H1 (cell line): ENCODE data around the gene CAPZB. TPM values are rescaled to one million over a fixed set of nuclear protein-coding genes. Genes with fewer than 3 reads are reported as not detected.

Source experiments
- CBX5 ChIP-seq: fragments of 300-800, 300-1000 bp; sonication (generic); IDR thresholded peaks from 2 replicates; pipeline ENCODE4 v1.7.1; 2016; ENCODE audit warnings: antibody characterized with exemption, low read length, low read depth
- CHD7 ChIP-seq: fragments of 300-600 bp; sonication (generic); IDR thresholded peaks from 2 replicates; pipeline ENCODE4 v1.7.1; 2012; ENCODE audit warnings: low read length, moderate library complexity, mild to moderate bottlenecking, inconsistent platforms; ENCODE audit not compliant: insufficient replicate concordance
- polyA plus RNA-seq, 7 experiments: library from polyadenylated mRNA; depleted of rRNA in 3 of 7; stranded (reverse) in 5 of 7; unstranded in 2 of 7; fragments of >200 nt in 5 of 7; fragments of 200-250 nt in 2 of 7; gene quantifications; 1 replicate in 5 of 7; 2 replicates in 1 of 7; 4 replicates in 1 of 7; pipeline versions ENCODE4 v1.2.1 to v1.2.3, GENCODE V29; 2011 to 2013; ENCODE audit warnings: missing spikeins in 2 of 7, mixed read lengths in 2 of 7
- total RNA-seq: library from RNA; stranded (reverse); fragmentation: NEBNext Ultra II Directional; extraction: Animal tissue kit (Norgen Biotek cat#: 25700); gene quantifications from 2 replicates; pipeline ENCODE4 v1.2.1, GENCODE V29; 2021

The CAPZB gene
- total and polyA plus RNA-seq, 2 of the 8 experiments (the other 6 are each of a cell fraction or from before 2014, with no cell fraction given): 162 to 371 TPM

GRCh38 chr1:19294638-19295037 lies 190.7 kb downstream of the CAPZB start (continued):
- TF ChIP-seq CHD7 (no peak), CBX5 (peak; percentile 83; the same call in 1 of the 2 replicates)
- TF ChIP-seq, all 59 proteins: peak for 1
